GM21390 (cell line): Measurements from ENCODE around the gene ICE2.
A peak's percentile ranks its signal among the peaks of the same experiment; 100 is the strongest.

Experiments
- ATAC-seq: cut with Tn5 transposase; IDR thresholded peaks from one replicate; pipeline ENCODE4 v1.9.1; 2021; ENCODE audit not compliant: unreplicated experiment

ICE2 gene, protein sequence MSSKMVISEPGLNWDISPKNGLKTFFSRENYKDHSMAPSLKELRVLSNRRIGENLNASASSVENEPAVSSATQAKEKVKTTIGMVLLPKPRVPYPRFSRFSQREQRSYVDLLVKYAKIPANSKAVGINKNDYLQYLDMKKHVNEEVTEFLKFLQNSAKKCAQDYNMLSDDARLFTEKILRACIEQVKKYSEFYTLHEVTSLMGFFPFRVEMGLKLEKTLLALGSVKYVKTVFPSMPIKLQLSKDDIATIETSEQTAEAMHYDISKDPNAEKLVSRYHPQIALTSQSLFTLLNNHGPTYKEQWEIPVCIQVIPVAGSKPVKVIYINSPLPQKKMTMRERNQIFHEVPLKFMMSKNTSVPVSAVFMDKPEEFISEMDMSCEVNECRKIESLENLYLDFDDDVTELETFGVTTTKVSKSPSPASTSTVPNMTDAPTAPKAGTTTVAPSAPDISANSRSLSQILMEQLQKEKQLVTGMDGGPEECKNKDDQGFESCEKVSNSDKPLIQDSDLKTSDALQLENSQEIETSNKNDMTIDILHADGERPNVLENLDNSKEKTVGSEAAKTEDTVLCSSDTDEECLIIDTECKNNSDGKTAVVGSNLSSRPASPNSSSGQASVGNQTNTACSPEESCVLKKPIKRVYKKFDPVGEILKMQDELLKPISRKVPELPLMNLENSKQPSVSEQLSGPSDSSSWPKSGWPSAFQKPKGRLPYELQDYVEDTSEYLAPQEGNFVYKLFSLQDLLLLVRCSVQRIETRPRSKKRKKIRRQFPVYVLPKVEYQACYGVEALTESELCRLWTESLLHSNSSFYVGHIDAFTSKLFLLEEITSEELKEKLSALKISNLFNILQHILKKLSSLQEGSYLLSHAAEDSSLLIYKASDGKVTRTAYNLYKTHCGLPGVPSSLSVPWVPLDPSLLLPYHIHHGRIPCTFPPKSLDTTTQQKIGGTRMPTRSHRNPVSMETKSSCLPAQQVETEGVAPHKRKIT

GRCh38 chr15:60478566-60479360, at the start of gene ICE2:
Gene ICE2, minus strand, starts transcription at chr15:60479142. Its CDS starts 1,165 bp downstream, at chr15:60477977.
- ATAC-seq = peak; percentile 87

DNA sequence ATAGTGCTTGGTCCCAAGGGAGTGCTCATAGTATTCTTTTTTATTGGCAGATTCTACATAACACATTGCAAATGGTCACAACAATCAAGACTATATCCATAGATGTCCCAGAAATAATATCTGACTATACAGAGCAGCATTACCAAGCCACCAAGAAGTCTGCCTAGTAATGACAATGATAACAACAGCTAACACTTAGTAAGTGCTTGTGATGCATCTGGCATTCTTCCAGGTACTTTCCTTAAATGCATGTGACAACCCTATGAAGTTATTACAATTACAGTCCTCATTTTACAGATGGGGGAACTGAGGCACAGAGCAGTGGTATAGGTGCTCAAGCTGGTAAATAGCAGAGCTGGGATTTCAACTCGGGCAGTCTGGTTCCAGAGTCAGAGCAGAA, 49.6 kb upstream of the ICE2 start:
- ATAC-seq = no peak

DNA sequence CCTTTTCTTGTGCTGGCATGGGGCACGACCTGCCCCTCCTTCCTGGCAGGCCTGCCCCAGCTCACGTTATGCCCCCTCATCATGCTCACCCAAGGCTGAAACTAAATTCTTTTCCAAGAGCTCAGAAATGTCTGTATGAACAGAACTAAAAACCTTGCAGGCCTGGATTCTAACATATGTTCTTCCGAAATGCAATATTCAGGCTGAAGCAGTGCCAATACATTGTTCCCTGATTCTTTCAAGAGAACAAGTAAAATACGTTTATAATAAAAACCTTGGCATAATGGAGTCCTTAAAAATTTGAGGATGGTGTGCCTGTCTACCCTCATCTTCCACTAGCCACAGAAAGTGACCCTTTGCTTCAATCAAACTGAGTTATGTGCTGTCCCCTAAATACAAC, 48.5 kb upstream of the ICE2 start:
- no peak for ATAC-seq

DNA sequence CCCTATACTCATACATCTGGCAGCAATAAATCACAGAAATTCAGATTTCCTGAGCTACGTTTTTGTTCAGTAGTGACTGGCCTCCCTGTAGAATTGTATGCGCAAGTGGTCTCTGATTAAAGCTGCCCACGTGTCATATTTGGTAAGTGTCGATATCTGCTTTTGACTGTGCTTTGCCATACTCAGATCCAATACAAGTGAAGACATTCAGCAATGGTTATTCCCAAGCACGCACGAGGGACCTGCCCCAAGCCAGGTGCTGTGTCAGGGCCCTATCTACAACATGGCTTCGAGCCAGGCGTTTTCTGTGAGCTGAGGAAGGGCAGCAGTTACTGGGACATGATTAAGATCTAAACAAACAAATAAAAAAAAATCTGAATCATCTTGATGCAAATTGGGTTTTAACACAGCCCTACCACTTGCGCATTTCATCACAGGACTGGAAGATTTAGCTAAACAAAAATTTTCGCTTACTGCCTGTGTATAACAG, 47.2 kb upstream of the ICE2 start:
- ATAC-seq = no peak

DNA sequence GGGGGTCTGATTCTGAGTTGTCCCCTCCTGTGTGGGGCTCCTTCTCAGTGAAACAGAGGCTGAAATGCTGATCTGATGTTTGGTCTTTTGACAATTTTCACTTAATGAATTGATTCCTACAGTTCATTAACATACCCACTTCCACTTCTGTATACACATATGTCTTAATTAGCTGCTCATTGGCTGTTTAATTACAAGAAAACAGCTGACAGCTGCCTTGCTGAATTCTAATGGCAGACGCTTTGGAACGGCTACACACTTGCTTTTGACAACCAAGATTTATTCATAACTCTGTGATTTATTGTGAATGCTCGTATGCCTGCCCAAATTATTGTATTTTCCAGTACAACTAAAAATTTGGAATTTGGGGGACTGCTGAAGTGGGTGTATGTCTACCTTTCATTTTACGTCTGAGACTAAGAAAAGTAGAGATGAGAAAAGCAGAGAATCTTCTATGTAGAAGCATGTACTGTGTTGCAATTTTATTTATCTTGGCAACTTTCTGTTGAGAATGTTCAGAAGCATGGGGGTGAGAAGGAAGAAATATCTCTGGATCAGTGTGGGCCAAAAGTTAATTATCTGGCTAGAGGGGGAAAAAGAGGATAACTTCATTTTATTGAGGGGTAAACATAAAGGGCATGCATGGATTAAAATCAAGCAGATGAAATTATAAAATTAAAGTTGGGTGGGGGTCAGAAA, 46.5 kb upstream of the ICE2 start:
- ATAC-seq = no peak

GRCh38 chr15:60523056-60523455, 44.1 kb upstream of the ICE2 start:
- ATAC-seq = no peak

DNA sequence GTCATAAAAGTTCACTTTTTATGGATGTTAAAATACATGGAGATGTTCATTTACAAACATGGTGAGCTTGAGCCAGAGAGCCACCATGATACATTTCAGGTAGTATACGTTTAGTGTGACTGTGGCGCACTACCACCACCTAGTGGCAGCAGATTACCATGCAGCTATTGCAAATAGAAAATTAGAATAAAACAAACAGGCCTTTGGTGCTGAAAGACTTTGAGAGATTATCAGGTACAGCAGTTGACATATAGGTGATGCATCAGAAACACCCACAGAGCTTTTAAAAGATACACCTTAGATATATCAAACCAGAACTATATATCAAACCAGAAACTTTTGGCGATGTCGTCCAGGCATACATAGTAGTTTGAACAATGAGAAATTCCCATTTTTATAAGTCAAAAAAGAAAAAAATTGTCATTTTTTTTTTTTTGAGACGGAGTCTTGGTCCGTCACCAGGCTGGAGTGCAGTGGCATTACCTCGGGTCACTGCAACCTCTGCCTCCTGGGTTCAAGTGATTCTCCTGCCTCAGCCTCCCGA, 42.0 kb upstream of the ICE2 start:
- ATAC-seq = peak; percentile 59

GRCh38 chr15:60520013-60520824, 41.3 kb upstream of the ICE2 start:
- ATAC-seq = peak; percentile 72

DNA sequence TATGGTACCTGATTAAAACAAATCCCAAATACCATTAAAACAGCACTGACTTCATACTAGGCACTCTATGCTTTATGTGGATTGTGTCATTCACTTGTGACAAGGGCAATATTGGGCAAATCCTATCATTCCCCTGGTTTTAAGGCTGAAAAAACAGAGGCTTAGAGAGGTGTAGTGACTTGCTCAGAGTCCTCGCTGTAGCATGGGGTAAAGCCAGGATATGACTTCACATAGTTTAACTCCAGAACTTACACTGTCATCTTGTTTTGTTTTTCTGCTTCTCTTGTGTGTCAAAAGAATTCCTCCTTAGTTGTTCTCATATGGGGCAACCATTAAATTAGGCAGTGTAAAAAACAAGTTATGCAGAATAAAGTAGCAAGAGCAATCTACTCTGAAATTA, 40.3 kb upstream of the ICE2 start:
- ATAC-seq = no peak

- no peak for ATAC-seq
Measured at GRCh38 chr15:60518511-60518910, 39.6 kb upstream of the ICE2 start.

DNA sequence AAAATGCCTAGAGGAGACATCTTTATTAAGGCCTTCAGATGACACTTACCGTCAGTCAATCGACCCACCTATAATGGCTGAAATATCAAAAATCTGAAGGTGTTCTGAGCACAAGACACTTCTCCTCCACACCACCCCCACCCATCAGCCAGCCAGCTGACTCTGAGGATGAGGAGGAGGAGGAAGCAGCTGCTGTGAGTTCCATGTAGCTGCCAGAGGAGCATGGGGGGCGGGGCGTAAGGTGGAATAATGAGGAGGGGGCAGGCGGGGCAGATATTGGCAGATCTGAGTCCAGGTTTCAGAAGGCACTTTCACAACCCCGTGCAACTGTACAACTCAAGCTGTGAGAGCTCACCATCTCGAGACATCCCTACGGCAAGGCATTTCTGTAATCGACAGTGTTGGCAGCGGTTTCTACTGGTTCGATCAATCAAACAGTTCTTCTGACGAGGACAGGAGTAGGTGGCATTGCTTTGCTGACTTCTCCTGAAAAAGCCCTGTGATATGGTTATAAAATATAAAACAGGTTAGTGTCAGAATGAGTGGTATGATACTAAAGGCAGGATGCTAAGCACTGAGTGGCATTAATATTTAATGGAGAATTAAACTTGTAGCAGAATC, 35.4 kb upstream of the ICE2 start:
- no peak for ATAC-seq

DNA sequence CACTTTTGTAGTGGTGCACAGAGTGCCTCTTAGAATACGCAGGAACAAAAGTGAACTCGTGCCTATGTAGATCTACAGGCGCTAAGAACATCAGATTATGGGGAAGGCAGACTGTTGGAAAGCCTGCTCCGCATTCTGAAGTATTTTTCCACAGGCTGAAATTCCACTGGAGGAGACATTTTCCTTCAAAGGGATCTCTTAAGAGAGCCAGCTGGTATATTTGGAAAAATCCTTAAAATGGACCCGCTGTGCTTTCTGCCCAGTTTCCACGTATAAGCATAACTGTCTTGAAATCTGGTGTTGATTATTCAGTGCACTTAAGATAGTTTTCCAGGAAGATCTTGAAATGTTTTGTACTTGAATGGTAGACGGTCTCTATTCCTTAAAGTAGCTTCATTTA, 34.7 kb upstream of the ICE2 start:
- ATAC-seq = no peak

DNA sequence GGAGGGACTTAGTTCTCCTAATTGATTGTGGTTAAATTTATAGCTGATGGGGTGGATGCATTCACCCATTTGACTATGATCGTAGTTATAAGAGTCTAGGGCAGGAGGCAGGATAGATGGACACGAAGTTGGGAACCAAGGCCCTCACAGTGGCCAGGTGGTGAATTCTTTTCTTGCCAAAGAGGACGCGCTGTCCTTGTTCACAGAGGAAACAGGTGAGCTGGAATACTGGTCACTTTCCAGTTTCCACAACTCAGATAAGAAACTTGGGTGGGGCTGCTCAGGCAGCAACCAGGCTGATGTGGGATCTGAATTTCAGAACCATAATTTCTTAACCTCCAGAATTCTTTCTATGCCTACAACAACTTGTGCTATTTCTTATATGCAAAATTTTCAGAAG, 34.0 kb upstream of the ICE2 start:
- ATAC-seq = no peak

- no peak for ATAC-seq
Measured at GRCh38 chr15:60511351-60512031, 32.5 kb upstream of the ICE2 start.

- no peak for ATAC-seq
Measured at GRCh38 chr15:60510006-60510405, 31.1 kb upstream of the ICE2 start.

DNA sequence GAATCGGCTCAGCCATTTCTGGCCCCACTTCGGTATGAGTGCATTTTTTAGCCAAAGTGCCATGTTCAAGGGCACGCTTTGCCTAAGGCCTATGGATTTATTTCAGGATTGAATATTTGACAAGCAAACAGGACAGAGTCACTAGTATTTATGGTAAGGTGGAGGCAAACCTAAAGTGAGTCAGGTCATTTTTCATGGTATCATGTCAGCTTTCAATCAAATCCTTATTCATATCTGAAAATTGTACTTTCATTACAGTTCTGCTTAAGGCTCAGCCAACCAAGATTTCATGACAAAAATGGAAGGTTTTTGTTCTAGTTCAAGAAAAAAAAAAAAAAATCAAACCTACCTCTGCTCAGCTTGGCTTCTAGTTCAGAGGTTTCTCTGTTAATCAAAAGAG, 30.5 kb upstream of the ICE2 start:
- no peak for ATAC-seq

DNA sequence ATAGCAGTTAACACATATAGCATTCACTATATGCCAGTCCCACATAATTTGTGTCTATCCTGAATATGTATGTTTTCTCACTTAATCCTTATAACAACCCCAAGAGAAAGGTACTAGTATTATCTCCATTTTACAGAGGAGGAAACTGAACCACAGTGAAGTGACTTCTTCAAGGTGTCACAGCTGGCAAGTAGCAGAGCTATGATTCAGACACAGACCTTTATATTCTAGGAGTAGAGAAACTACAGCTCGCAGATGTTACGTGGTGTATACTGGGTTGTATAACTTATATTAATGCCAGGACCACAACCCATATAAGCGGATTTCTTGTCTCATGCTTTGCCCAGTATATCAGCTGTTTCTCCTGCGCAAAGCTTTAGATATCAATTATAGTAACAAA, 29.5 kb upstream of the ICE2 start:
- no peak for ATAC-seq
